Panc1 (cell line): ENCODE data around the gene HRH3. TPM values are rescaled to one million over a fixed set of nuclear protein-coding genes. Genes with fewer than 3 reads are reported as not detected.

Source experiments
- ATAC-seq: fragments of 200-7000 bp; cut with Tn5 transposase; 2 replicates; pipeline ENCODE4 v1.9.1; 2020; ENCODE audit warnings: mild to moderate bottlenecking, moderate library complexity
- BruUV-seq: library from RNA; stranded (reverse); fragments of 400-500 nt; replicated peaks from 2 replicates; lab custom pipeline; 2021; lab: Mats Ljungman, UMichigan
- CTCF ChIA-PET: fragments of 300-600 bp; sonication (Branson Sonifier 250); formaldehyde crosslinking; loops from one replicate; lab custom pipeline; 2022; ENCODE audit warnings: antibody characterized with exemption; lab: Charles Lee
- POLR2A ChIA-PET: fragments of 300-600 bp; sonication (Branson Sonifier 250); formaldehyde crosslinking; loops from one replicate; lab custom pipeline; 2022; ENCODE audit warnings: antibody characterized with exemption; lab: Charles Lee
- DNase-seq: peaks from one replicate; pipeline ENCODE4 v3.0.0-alpha.2; 2010; ENCODE audit warnings: low read depth, low spot score
- H3K27ac ChIP-seq: 2 replicates; pipeline ENCODE4 v1.5.1; 2011; ENCODE audit warnings: mild to moderate bottlenecking, low read length, inconsistent platforms
- H3K27me3 ChIP-seq: fragments of 200-500 bp; sonication (Bioruptor generic); 2 replicates; pipeline ENCODE4 v1.6.0; 2014; ENCODE audit warnings: low read length, inconsistent platforms; ENCODE audit not compliant: control insufficient read depth, insufficient read depth
- H3K36me3 ChIP-seq: fragments of 200-500 bp; sonication (Bioruptor generic); 2 replicates; pipeline ENCODE4 v1.5.1; 2014; ENCODE audit warnings: inconsistent platforms, mild to moderate bottlenecking, low read length, moderate library complexity; ENCODE audit not compliant: control insufficient read depth, insufficient read depth
- H3K4me1 ChIP-seq: 2 replicates; pipeline ENCODE4 v1.5.1; 2011; ENCODE audit warnings: inconsistent platforms, mild to moderate bottlenecking, low read length, moderate library complexity; ENCODE audit not compliant: control insufficient read depth, insufficient read depth
- H3K4me3 ChIP-seq, 2 experiments: 2 replicates each; pipeline ENCODE4 v1.5.1; 2011 to 2012; ENCODE audit warnings: low read depth in 2 of 2, low read length in 2 of 2, mild to moderate bottlenecking in 2 of 2, inconsistent platforms in 1 of 2, moderate library complexity in 1 of 2
- H3K9me3 ChIP-seq: fragments of 200-500 bp; sonication (Bioruptor generic); 2 replicates; pipeline ENCODE4 v1.5.1; 2014; ENCODE audit warnings: low read depth, mild to moderate bottlenecking, inconsistent platforms, low read length, moderate library complexity; ENCODE audit not compliant: control insufficient read depth, insufficient read depth
- POLR2AphosphoS5 ChIP-seq: IDR thresholded peaks from 2 replicates; pipeline ENCODE4 v1.6.1; 2012; ENCODE audit warnings: mild to moderate bottlenecking, low read depth, low read length, moderate library complexity
- SIN3A ChIP-seq: IDR thresholded peaks from 2 replicates; pipeline ENCODE4 v1.6.1; 2012; ENCODE audit warnings: low read depth, mild to moderate bottlenecking, low read length, moderate library complexity, borderline replicate concordance; ENCODE audit not compliant: insufficient read depth
- TCF7L2 ChIP-seq: IDR thresholded peaks from 2 replicates; pipeline ENCODE4 v1.6.1; 2011; ENCODE audit warnings: mild to moderate bottlenecking, low read depth, low read length, inconsistent platforms
- in situ Hi-C: cut with HindIII; loops from 2 replicates; pipeline ENCODE4 v1.10.0; 2016; ENCODE audit warnings: low sequenced_read_pairs, low pct_unique_long_range_greater_than_20kb
- intact Hi-C: fragments of 100-400 bp; cut with micrococcal nuclease; formaldehyde crosslinking; loops from one replicate; pipeline ENCODE4 v1.10.0; 2022; ENCODE audit not compliant: unreplicated experiment
- total RNA-seq: library from RNA; stranded (reverse); gene quantifications from one replicate; pipeline ENCODE4 v1.2.1, GENCODE V29; 2021; ENCODE audit not compliant: unreplicated experiment
- TF ChIP-seq, protein P1 (sequence below): fragments of 450-650 bp; IDR thresholded peaks from 2 replicates; pipeline ENCODE4 v1.5.1; 2017; ENCODE audit warnings: mild to moderate bottlenecking
- TF ChIP-seq, protein P2 (sequence below), 2 experiments: IDR thresholded peaks; 2 replicates each; pipeline ENCODE4 v1.6.1; 2011 to 2012; ENCODE audit warnings: low read depth in 2 of 2, control low read depth in 1 of 2, low read length in 1 of 2, mild to moderate bottlenecking in 1 of 2, moderate library complexity in 1 of 2; ENCODE audit not compliant: insufficient read depth in 1 of 2

HRH3 gene
- total RNA-seq, 1 experiment from 2014 or later: 0.10 TPM

DNA sequence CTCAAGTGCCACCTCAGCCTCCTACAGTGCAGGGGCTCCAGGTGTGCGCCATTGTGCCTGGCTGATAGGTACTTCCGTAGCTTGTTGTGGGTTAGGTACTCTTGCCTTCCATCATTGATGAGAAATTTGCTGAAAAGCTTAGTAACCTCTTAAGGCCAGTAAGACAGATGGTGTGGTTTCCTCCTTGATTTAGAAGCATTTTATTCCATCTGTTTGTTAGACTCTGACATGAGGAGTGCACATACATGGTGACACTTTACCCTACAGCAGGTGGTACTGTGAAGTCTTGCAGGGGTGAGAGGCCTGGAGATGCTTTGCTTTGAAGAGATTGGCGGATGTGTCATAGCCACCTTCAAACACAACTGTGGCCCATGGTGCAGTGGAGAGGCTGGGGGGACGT lies 52.0 kb downstream of the HRH3 start:
- ChIA-PET CTCF (interaction anchor here (0.7 kb wide), 1 partner anchor 36 kb away, joined by 5 read pairs; no protein-coding TSS in a partner anchor), POLR2A (no interaction called here)
- Histone ChIP-seq H3K27me3 (no peaks in the 10 kb centered on the region), H3K4me1 (no peaks in the 10 kb centered on the region), H3K4me3 (no peak overlapping the region), H3K36me3 (no peaks in the 10 kb centered on the region; the same call in 1 of the 2 replicates), H3K9me3 (no peaks in the 10 kb centered on the region), H3K27ac (no peak overlapping the region)
- ATAC-seq (no peak), DNase-seq (no peak)
- TF ChIP-seq, protein P1, sequence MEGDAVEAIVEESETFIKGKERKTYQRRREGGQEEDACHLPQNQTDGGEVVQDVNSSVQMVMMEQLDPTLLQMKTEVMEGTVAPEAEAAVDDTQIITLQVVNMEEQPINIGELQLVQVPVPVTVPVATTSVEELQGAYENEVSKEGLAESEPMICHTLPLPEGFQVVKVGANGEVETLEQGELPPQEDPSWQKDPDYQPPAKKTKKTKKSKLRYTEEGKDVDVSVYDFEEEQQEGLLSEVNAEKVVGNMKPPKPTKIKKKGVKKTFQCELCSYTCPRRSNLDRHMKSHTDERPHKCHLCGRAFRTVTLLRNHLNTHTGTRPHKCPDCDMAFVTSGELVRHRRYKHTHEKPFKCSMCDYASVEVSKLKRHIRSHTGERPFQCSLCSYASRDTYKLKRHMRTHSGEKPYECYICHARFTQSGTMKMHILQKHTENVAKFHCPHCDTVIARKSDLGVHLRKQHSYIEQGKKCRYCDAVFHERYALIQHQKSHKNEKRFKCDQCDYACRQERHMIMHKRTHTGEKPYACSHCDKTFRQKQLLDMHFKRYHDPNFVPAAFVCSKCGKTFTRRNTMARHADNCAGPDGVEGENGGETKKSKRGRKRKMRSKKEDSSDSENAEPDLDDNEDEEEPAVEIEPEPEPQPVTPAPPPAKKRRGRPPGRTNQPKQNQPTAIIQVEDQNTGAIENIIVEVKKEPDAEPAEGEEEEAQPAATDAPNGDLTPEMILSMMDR: no peak
- TF ChIP-seq TCF7L2: no peak
- no peak for TF ChIP-seq SIN3A
- no peak for TF ChIP-seq POLR2AphosphoS5
- TF ChIP-seq, protein P2, sequence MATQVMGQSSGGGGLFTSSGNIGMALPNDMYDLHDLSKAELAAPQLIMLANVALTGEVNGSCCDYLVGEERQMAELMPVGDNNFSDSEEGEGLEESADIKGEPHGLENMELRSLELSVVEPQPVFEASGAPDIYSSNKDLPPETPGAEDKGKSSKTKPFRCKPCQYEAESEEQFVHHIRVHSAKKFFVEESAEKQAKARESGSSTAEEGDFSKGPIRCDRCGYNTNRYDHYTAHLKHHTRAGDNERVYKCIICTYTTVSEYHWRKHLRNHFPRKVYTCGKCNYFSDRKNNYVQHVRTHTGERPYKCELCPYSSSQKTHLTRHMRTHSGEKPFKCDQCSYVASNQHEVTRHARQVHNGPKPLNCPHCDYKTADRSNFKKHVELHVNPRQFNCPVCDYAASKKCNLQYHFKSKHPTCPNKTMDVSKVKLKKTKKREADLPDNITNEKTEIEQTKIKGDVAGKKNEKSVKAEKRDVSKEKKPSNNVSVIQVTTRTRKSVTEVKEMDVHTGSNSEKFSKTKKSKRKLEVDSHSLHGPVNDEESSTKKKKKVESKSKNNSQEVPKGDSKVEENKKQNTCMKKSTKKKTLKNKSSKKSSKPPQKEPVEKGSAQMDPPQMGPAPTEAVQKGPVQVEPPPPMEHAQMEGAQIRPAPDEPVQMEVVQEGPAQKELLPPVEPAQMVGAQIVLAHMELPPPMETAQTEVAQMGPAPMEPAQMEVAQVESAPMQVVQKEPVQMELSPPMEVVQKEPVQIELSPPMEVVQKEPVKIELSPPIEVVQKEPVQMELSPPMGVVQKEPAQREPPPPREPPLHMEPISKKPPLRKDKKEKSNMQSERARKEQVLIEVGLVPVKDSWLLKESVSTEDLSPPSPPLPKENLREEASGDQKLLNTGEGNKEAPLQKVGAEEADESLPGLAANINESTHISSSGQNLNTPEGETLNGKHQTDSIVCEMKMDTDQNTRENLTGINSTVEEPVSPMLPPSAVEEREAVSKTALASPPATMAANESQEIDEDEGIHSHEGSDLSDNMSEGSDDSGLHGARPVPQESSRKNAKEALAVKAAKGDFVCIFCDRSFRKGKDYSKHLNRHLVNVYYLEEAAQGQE (IDR thresholded peaks at IDR 0.05; ENCODE audit: insufficient read depth in 1 of 2, low read depth in 2 of 2, low read length in 1 of 2): no peak
- BruUV-seq: TSS peak; percentile 70
- intact Hi-C loops: no loop called here
- in situ Hi-C loops: no loop called here

DNA sequence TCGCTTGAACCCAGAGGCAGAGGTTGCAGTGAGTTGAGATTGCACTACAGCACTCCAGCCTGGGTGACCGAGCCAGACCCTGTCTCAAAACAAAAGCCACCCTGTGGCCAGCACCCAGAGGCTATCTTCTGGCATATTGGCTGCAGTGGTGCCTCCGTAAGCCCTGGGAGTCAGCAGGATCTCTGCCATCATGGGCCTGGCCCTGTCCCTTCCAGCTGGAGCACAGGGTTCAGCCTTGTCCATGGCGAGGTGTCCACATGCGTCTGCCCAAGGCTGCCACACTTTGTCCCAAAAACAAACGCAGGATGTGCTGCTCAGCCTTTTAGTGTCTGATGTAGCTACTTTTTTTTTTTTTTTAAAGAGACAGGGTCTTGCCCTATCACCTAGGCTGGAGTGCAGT lies 52.6 kb downstream of the HRH3 start:
- TF ChIP-seq POLR2AphosphoS5 (no peak), TCF7L2 (no peak), SIN3A (no peak)
- TF ChIP-seq, protein P2 (IDR thresholded peaks at IDR 0.05; ENCODE audit: insufficient read depth in 1 of 2, low read depth in 2 of 2, low read length in 1 of 2): no peak
- ATAC-seq: no peak
- H3K27ac ChIP-seq: no peak overlapping the region
- POLR2A ChIA-PET: interaction anchor here (0.6 kb wide), 1 partner anchor 22 kb away, joined by 8 read pairs; no protein-coding TSS in a partner anchor
- no peak for DNase-seq
- in situ Hi-C loops (no loop called here), intact Hi-C loops (no loop called here)
- CTCF ChIA-PET: interaction anchor here (0.7 kb wide), 1 partner anchor 35 kb away, joined by 5 read pairs; no protein-coding TSS in a partner anchor
- H3K4me3 ChIP-seq: no peak overlapping the region
- no peaks in the 10 kb centered on the region for H3K27me3 ChIP-seq
- BruUV-seq: no TSS peak
- no peaks in the 10 kb centered on the region for H3K9me3 ChIP-seq
- no peaks in the 10 kb centered on the region for H3K4me1 ChIP-seq
- H3K36me3 ChIP-seq: no peaks in the 10 kb centered on the region; the same call in 1 of the 2 replicates
